Measurements from ENCODE around the gene ERBB4.

ERBB4 gene

GRCh38 chr2:212124598-212124997 is 414.0 kb downstream of the ERBB4 start:
- no peak overlapping the region for H3K4me3 ChIP-seq (replicated peaks; ENCODE audit: low read depth, low read length)
- no peak for DNase-seq (ENCODE audit: extremely low read depth, low read depth)
- TF ChIP-seq CTCF (IDR thresholded peaks at IDR 0.05; ENCODE audit: low read depth, low read length, missing control alignments) = no peak

GRCh38 chr2:212119591-212119990 is 419.0 kb downstream of the ERBB4 start:
- DNase-seq (ENCODE audit: extremely low read depth, low read depth) = no peak
- TF ChIP-seq CTCF (IDR thresholded peaks at IDR 0.05; ENCODE audit: low read depth, low read length, missing control alignments) = no peak
- H3K4me3 ChIP-seq (replicated peaks; ENCODE audit: low read depth, low read length) = no peak overlapping the region

- no peak for DNase-seq (ENCODE audit: extremely low read depth, low read depth)
- TF ChIP-seq CTCF (IDR thresholded peaks at IDR 0.05; ENCODE audit: low read depth, low read length, missing control alignments) = no peak
- H3K4me3 ChIP-seq (replicated peaks; ENCODE audit: low read depth, low read length) = no peak overlapping the region
These were observed 420.7 kb downstream of the ERBB4 start for GRCh38 chr2:212117926-212118325.

GRCh38 chr2:212114489-212114888 is 424.1 kb downstream of the ERBB4 start:
- H3K4me3 ChIP-seq (replicated peaks; ENCODE audit: low read depth, low read length) = no peak overlapping the region
- no peak for DNase-seq (ENCODE audit: extremely low read depth, low read depth)
- TF ChIP-seq CTCF (IDR thresholded peaks at IDR 0.05; ENCODE audit: low read depth, low read length, missing control alignments) = no peak

- no peak overlapping the region for H3K4me3 ChIP-seq (replicated peaks; ENCODE audit: low read depth, low read length)
- TF ChIP-seq CTCF (IDR thresholded peaks at IDR 0.05; ENCODE audit: low read depth, low read length, missing control alignments) = no peak
- DNase-seq (ENCODE audit: extremely low read depth, low read depth) = no peak
These were observed 426.2 kb downstream of the ERBB4 start for GRCh38 chr2:212112401-212112800.

- TF ChIP-seq CTCF (IDR thresholded peaks at IDR 0.05; ENCODE audit: low read depth, low read length, missing control alignments) = no peak
- no peak overlapping the region for H3K4me3 ChIP-seq (replicated peaks; ENCODE audit: low read depth, low read length)
- no peak for DNase-seq (ENCODE audit: extremely low read depth, low read depth)
These were observed 428.6 kb downstream of the ERBB4 start for GRCh38 chr2:212109792-212110680.
